Skeletal muscle satellite cell (primary cell): ENCODE measurements around the gene SH2D1B.

Source experiments
- H3K27me3 ChIP-seq: 2 replicates; pipeline ENCODE4 v1.7.0; 2013; ENCODE audit warnings: low read length; ENCODE audit not compliant: control insufficient read depth, insufficient read depth
- H3K36me3 ChIP-seq: 2 replicates; pipeline ENCODE4 v1.7.0; 2013; ENCODE audit warnings: mild to moderate bottlenecking, control low read depth, low read length; ENCODE audit not compliant: insufficient read depth
- H3K4me1 ChIP-seq: 2 replicates; pipeline ENCODE4 v1.7.0; 2013; ENCODE audit warnings: low read length; ENCODE audit not compliant: control insufficient read depth, insufficient read depth
- H3K4me2 ChIP-seq: 2 replicates; pipeline ENCODE4 v1.7.0; 2013; ENCODE audit warnings: mild to moderate bottlenecking, low read length
- H3K4me3 ChIP-seq: 2 replicates; pipeline ENCODE4 v1.7.0; 2013; ENCODE audit warnings: low read length
- H3K9ac ChIP-seq: 2 replicates; pipeline ENCODE4 v1.7.0; 2013; ENCODE audit warnings: mild to moderate bottlenecking, low read depth, low read length, moderate library complexity
- H3K9me3 ChIP-seq: replicated peaks from 2 replicates; pipeline ENCODE4 v1.7.0; 2013; ENCODE audit warnings: mild to moderate bottlenecking, control low read depth, low read length

Gene SH2D1B

GRCh38 chr1:162366671-162367070, 45.3 kb downstream of the SH2D1B start:
- Histone ChIP-seq H3K4me3 (no peak overlapping the region), H3K9ac (no peak overlapping the region), H3K36me3 (no peaks in the 10 kb centered on the region), H3K4me2 (peak overlapping the region; percentile 71), H3K4me1 (peaks cover 8% of the 10 kb centered on the region), H3K9me3 (no peaks in the 10 kb centered on the region), H3K27me3 (no peaks in the 10 kb centered on the region)

GRCh38 chr1:162366149-162366548, 45.8 kb downstream of the SH2D1B start:
- H3K4me3 ChIP-seq, result no peak overlapping the region
- H3K9ac ChIP-seq, result no peak overlapping the region
- H3K4me1 ChIP-seq, result peaks cover 12% of the 10 kb centered on the region
- peaks cover 2% of the 10 kb centered on the region for H3K27me3 ChIP-seq
- no peaks in the 10 kb centered on the region for H3K9me3 ChIP-seq
- no peaks in the 10 kb centered on the region for H3K36me3 ChIP-seq
- H3K4me2 ChIP-seq, result no peak overlapping the region

- no peaks in the 10 kb centered on the region for H3K9me3 ChIP-seq
- no peak overlapping the region for H3K4me2 ChIP-seq
- no peak overlapping the region for H3K4me3 ChIP-seq
- no peak overlapping the region for H3K9ac ChIP-seq
- H3K4me1 ChIP-seq, result peaks cover 17% of the 10 kb centered on the region
- no peaks in the 10 kb centered on the region for H3K36me3 ChIP-seq
- peaks cover 2% of the 10 kb centered on the region for H3K27me3 ChIP-seq
These were observed 46.5 kb downstream of the SH2D1B start for GRCh38 chr1:162365284-162366020.

GRCh38 chr1:162364498-162364897, 47.4 kb downstream of the SH2D1B start:
- Histone ChIP-seq H3K36me3 (no peaks in the 10 kb centered on the region), H3K4me1 (peaks cover 17% of the 10 kb centered on the region), H3K27me3 (peaks cover 2% of the 10 kb centered on the region), H3K9me3 (no peaks in the 10 kb centered on the region), H3K4me2 (no peak overlapping the region), H3K4me3 (no peak overlapping the region), H3K9ac (no peak overlapping the region)

DNA sequence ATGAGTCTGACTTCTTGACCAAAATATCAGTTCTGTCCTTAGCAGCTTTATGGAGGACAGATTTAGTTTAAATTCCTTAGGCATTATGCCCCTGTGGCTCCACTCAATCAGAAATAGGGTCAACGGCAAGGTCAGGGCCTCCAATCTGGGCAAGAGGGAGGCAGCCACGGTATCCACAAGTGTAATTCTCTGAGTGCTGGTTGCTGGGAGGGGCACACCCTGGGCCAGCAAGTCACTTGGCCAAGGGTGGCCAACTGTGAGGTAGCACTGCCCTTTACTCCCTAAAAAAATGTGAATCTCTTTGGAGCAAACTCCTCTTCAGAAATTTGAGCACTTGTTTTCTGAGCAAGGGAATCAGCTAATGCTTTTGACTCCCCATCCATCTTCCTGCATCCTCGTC, 48.1 kb downstream of the SH2D1B start:
- no peaks in the 10 kb centered on the region for H3K36me3 ChIP-seq
- no peak overlapping the region for H3K4me2 ChIP-seq
- no peak overlapping the region for H3K9ac ChIP-seq
- no peak overlapping the region for H3K4me3 ChIP-seq
- no peaks in the 10 kb centered on the region for H3K9me3 ChIP-seq
- peaks cover 17% of the 10 kb centered on the region for H3K4me1 ChIP-seq
- peaks cover 2% of the 10 kb centered on the region for H3K27me3 ChIP-seq

DNA sequence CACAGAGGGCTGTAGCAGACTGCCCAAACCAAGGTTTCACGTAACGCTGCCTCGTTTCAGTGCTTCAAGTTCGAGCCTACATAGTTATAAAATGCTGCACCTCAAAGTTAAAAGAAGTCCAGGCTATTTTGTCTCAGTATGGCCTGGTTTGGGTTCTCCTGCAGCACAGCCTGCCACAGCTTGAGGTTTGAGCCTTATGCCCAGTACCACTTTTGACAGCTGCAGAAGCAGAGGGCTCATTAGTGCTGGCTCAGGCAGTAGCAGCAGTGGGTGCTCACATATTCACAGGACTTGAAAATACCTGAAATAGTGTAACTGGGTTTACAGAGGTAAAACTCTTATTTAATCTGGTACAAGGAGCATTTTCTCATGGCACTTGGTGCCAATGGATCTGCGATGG, 50.6 kb downstream of the SH2D1B start:
- no peaks in the 10 kb centered on the region for H3K9me3 ChIP-seq
- H3K36me3 ChIP-seq, result no peaks in the 10 kb centered on the region
- peaks cover 2% of the 10 kb centered on the region for H3K27me3 ChIP-seq
- no peak overlapping the region for H3K4me3 ChIP-seq
- no peak overlapping the region for H3K4me2 ChIP-seq
- H3K4me1 ChIP-seq, result peaks cover 17% of the 10 kb centered on the region
- H3K9ac ChIP-seq, result no peak overlapping the region

- peaks cover 2% of the 10 kb centered on the region for H3K27me3 ChIP-seq
These were observed 51.1 kb downstream of the SH2D1B start for GRCh38 chr1:162360874-162361260.

GRCh38 chr1:162360237-162360873, 51.6 kb downstream of the SH2D1B start:
- Histone ChIP-seq H3K9ac (no peak overlapping the region), H3K9me3 (no peaks in the 10 kb centered on the region), H3K4me3 (no peak overlapping the region), H3K4me2 (no peak overlapping the region), H3K4me1 (peaks cover 17% of the 10 kb centered on the region), H3K27me3 (peaks cover 2% of the 10 kb centered on the region), H3K36me3 (no peaks in the 10 kb centered on the region)

More at GRCh38 chr1:162360874-162361260, 51.1 kb downstream of the SH2D1B start:
- H3K4me2 ChIP-seq, result no peak overlapping the region
- H3K9me3 ChIP-seq, result no peaks in the 10 kb centered on the region
- H3K9ac ChIP-seq, result no peak overlapping the region
- no peak overlapping the region for H3K4me3 ChIP-seq
- no peaks in the 10 kb centered on the region for H3K36me3 ChIP-seq
- peaks cover 17% of the 10 kb centered on the region for H3K4me1 ChIP-seq

GRCh38 chr1:162359523-162360236, 52.3 kb downstream of the SH2D1B start:
- no peaks in the 10 kb centered on the region for H3K36me3 ChIP-seq
- H3K4me3 ChIP-seq, result no peak overlapping the region
- peaks cover 2% of the 10 kb centered on the region for H3K27me3 ChIP-seq

DNA sequence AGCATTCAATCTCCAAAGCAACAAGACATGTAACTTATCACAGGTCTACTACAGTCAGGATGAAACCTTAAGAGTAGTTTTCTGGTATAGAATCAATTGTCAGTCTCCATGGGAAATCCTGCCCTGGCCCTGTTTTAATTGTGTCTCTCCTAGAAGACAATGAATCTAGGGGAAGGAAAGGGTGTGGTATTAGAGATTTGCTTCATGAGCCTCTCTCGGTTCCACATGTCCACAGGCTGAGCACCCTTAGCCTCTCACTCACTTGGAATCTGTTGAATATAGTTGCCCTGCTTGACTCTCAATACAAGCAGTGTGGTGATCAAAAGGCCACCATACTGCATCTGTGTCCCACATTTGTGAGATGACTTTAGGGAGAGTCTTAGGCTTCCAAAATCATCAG, 53.0 kb downstream of the SH2D1B start:
- no peak overlapping the region for H3K9ac ChIP-seq
- no peak overlapping the region for H3K4me2 ChIP-seq
- no peak overlapping the region for H3K4me3 ChIP-seq

More at GRCh38 chr1:162359523-162360236, 52.3 kb downstream of the SH2D1B start:
- Histone ChIP-seq H3K4me1 (peaks cover 12% of the 10 kb centered on the region), H3K4me2 (no peak overlapping the region), H3K9me3 (no peaks in the 10 kb centered on the region), H3K9ac (no peak overlapping the region)

DNA sequence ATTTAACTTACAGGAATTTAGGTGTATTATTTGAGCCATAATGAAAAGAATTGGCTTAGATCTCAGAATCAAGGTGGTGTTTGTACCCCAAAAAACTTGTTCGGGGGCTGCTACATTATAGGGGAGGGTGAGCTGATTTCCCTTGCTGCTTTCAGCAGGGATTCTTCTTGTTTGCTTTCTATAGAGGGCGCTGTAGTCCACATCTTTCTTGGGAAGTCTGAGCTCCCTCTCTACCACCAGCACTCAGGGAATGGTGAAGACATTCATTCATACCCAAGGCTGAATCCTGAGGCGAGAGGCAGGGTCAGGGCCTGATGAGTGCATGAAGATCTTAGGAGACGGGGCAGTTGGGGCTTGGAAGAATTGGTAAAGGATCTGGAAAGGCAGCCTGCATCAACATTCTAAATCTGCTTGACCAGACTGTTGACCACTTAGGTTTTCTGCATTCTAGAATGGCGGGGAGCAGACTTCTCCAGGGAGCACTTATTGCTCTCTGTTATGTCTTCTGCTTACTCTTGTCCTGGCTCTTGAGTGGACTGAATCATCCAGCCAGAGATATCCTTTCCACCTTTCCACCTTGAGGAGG, 54.2 kb downstream of the SH2D1B start:
- Histone ChIP-seq H3K27me3 (peaks cover 2% of the 10 kb centered on the region), H3K9me3 (no peaks in the 10 kb centered on the region), H3K9ac (no peak overlapping the region), H3K36me3 (no peaks in the 10 kb centered on the region), H3K4me3 (no peak overlapping the region), H3K4me1 (peaks cover 10% of the 10 kb centered on the region), H3K4me2 (no peak overlapping the region)

More for the DNA sequence above, 53.0 kb downstream of the SH2D1B start:
- Histone ChIP-seq H3K27me3 (peaks cover 2% of the 10 kb centered on the region), H3K4me1 (peaks cover 10% of the 10 kb centered on the region), H3K9me3 (no peaks in the 10 kb centered on the region), H3K36me3 (no peaks in the 10 kb centered on the region)
